Stimulated activated CD8-positive, alpha-beta memory T cell treated with anti-CD3 and anti-CD28 coated beads, Interleukin-15, amount 100 ng/mL, for 48 hours (primary cell): ENCODE data around the gene TOB1.
"Not testable (repeated sequence)": the region's sequence is repeated elsewhere in the genome, so short reads cannot be mapped to it uniquely, and the experiment has no call there.

Source experiments
- DNase-seq, 2 donors: peaks; one replicate each; pipeline ENCODE4 v3.0.0-alpha.2; 2020; ENCODE audit warnings: low read depth in 2 of 2

TOB1 gene

GRCh38 chr17:50868602-50869001, 2.4 kb upstream of the TOB1 start:
- DNase-seq = no peak

- no peak for DNase-seq
Observed at GRCh38 chr17:50868140-50868438, 1.9 kb upstream of the TOB1 start.

- DNase-seq = peak; percentile 75 to 78
Observed at GRCh38 chr17:50867363-50868139, 1.4 kb upstream of the TOB1 start.

GRCh38 chr17:50866950-50867362, 802 bp upstream of the TOB1 start:
- peak; percentile 36 to 39 for DNase-seq

GRCh38 chr17:50865868-50866260, 290 bp downstream of the TOB1 start:
- DNase-seq = no peak

GRCh38 chr17:50865060-50865867, 890 bp downstream of the TOB1 start:
- peak in 1 of 2 donors; percentile 21 for DNase-seq

- DNase-seq = no peak
Observed at GRCh38 chr17:50864747-50865059, 1.5 kb downstream of the TOB1 start.

- DNase-seq = no peak
Observed at GRCh38 chr17:50863931-50864330, 2.2 kb downstream of the TOB1 start.

GRCh38 chr17:50863221-50863843, 2.8 kb downstream of the TOB1 start:
- no peak for DNase-seq

- DNase-seq = no peak
Observed at GRCh38 chr17:50861822-50862528, 4.2 kb downstream of the TOB1 start.

- no peak for DNase-seq
Observed at GRCh38 chr17:50861334-50861676, 4.8 kb downstream of the TOB1 start.

- DNase-seq = not testable (repeated sequence)
Observed at GRCh38 chr17:50859727-50860126, 6.4 kb downstream of the TOB1 start.

GRCh38 chr17:50858486-50859225, 7.5 kb downstream of the TOB1 start:
- DNase-seq = no peak

GRCh38 chr17:50856431-50856830, 9.7 kb downstream of the TOB1 start:
- DNase-seq = no peak

- no peak for DNase-seq
Observed at GRCh38 chr17:50855708-50856330, 10.3 kb downstream of the TOB1 start.

GRCh38 chr17:50853781-50854180, 12.4 kb downstream of the TOB1 start:
- DNase-seq = no peak

- DNase-seq = no peak
Observed at GRCh38 chr17:50853015-50853615, 13.0 kb downstream of the TOB1 start.

GRCh38 chr17:50850640-50851039, 15.5 kb downstream of the TOB1 start:
- no peak for DNase-seq

GRCh38 chr17:50848711-50849110, 17.4 kb downstream of the TOB1 start:
- DNase-seq = no peak

- DNase-seq = no peak
Observed at GRCh38 chr17:50848039-50848438, 18.1 kb downstream of the TOB1 start.

GRCh38 chr17:50847566-50847965, 18.6 kb downstream of the TOB1 start:
- no peak for DNase-seq
